Stomach (tissue), 4 donors: ENCODE measurements around the gene SERPINI1.

ENCODE experiments used
- CTCF ChIP-seq, 7 experiments: fragments of 450-650 bp in 4 of 7; fragments of 200-600 bp in 3 of 7; sonication (generic) in 3 of 7; IDR thresholded peaks; one replicate each; pipeline ENCODE4 v1.5.1; 2016 to 2019; ENCODE audit warnings: antibody characterized with exemption in 7 of 7, control low read depth in 2 of 7, mild to moderate bottlenecking in 1 of 7
- POLR2A ChIP-seq, 4 donors: fragments of 450-650 bp; IDR thresholded peaks; one replicate each; pipeline ENCODE4 v1.6.1; 2016; ENCODE audit warnings: antibody characterized with exemption in 4 of 4, control low read depth in 2 of 4, mild to moderate bottlenecking in 1 of 4, moderate library complexity in 1 of 4
- POLR2AphosphoS5 ChIP-seq, 3 donors: sonication (generic); formaldehyde crosslinking; IDR thresholded peaks; one replicate each; pipeline ENCODE4 v1.6.1; 2016; ENCODE audit warnings: antibody characterized with exemption in 3 of 3

GRCh38 chr3:167776066-167776685, 40.7 kb downstream of the SERPINI1 start:
- TF ChIP-seq POLR2AphosphoS5 (IDR thresholded peaks at IDR 0.05) (no peak), CTCF (IDR thresholded peaks at IDR 0.05) (no peak), POLR2A (IDR thresholded peaks at IDR 0.05) (no peak)
